ENCODE data around the gene KCNE2. TPM values are rescaled to one million over a fixed set of nuclear protein-coding genes. Genes with fewer than 3 reads are reported as not detected.
"Not testable (repeated sequence)": the region's sequence is repeated elsewhere in the genome, so short reads cannot be mapped to it uniquely, and the experiment has no call there.

Gene KCNE2
- total RNA-seq, 1 donor from 2014 or later, result not detected

- intact Hi-C loops (cut with micrococcal nuclease), result loop anchor here (5.0 kb wide), 2 partner anchors 147 to 432 kb away; partner anchors contain the start of gene ATP5PO
- no peak for ATAC-seq
- no peak for DNase-seq
Measured at GRCh38 chr21:34348890-34349519, 14.8 kb upstream of the KCNE2 start.

GRCh38 chr21:34351786-34352241, 12.0 kb upstream of the KCNE2 start:
- ATAC-seq (peak; percentile 84), DNase-seq (peak; percentile 62)
- intact Hi-C loops (cut with micrococcal nuclease), result no loop called here

GRCh38 chr21:34352556-34352955, 11.2 kb upstream of the KCNE2 start:
- ATAC-seq (no peak), DNase-seq (no peak)
- intact Hi-C loops (cut with micrococcal nuclease), result no loop called here

GRCh38 chr21:34353182-34353581, 10.6 kb upstream of the KCNE2 start:
- intact Hi-C loops (cut with micrococcal nuclease), result no loop called here

GRCh38 chr21:34354836-34355235, 9.0 kb upstream of the KCNE2 start:
- no peak for DNase-seq
- intact Hi-C loops (cut with micrococcal nuclease), result no loop called here
- ATAC-seq, result peak; percentile 87

More at GRCh38 chr21:34353182-34353581, 10.6 kb upstream of the KCNE2 start:
- no peak for ATAC-seq
- no peak for DNase-seq

- no peak for ATAC-seq
- intact Hi-C loops (cut with micrococcal nuclease), result no loop called here
- no peak for DNase-seq
Measured at GRCh38 chr21:34355570-34355969, 8.2 kb upstream of the KCNE2 start.

GRCh38 chr21:34357889-34358288, 5.9 kb upstream of the KCNE2 start:
- no peak for DNase-seq
- intact Hi-C loops (cut with micrococcal nuclease), result no loop called here
- no peak for ATAC-seq

GRCh38 chr21:34358866-34359265, 4.9 kb upstream of the KCNE2 start:
- intact Hi-C loops (cut with micrococcal nuclease), result no loop called here

GRCh38 chr21:34360488-34361241, 3.1 kb upstream of the KCNE2 start:
- intact Hi-C loops (cut with micrococcal nuclease), result no loop called here
- no peak for ATAC-seq
- DNase-seq, result no peak

More at GRCh38 chr21:34358866-34359265, 4.9 kb upstream of the KCNE2 start:
- no peak for DNase-seq
- no peak for ATAC-seq

GRCh38 chr21:34362136-34362444, 1.7 kb upstream of the KCNE2 start:
- no peak for ATAC-seq
- no peak for DNase-seq
- intact Hi-C loops (cut with micrococcal nuclease), result no loop called here

GRCh38 chr21:34362670-34363069, 1.1 kb upstream of the KCNE2 start:
- intact Hi-C loops (cut with micrococcal nuclease), result no loop called here
- ATAC-seq, result no peak
- DNase-seq, result no peak

GRCh38 chr21:34364921-34365320, 1.1 kb downstream of the KCNE2 start:
- ATAC-seq (no peak), DNase-seq (no peak)
- intact Hi-C loops (cut with micrococcal nuclease), result no loop called here

- DNase-seq (no peak), ATAC-seq (no peak)
- intact Hi-C loops (cut with micrococcal nuclease), result no loop called here
Measured at GRCh38 chr21:34365809-34366208, 2.0 kb downstream of the KCNE2 start.

GRCh38 chr21:34367320-34367935, 3.6 kb downstream of the KCNE2 start:
- DNase-seq (no peak), ATAC-seq (peak; percentile 63)
- intact Hi-C loops (cut with micrococcal nuclease), result no loop called here

- no peak for ATAC-seq
- intact Hi-C loops (cut with micrococcal nuclease), result no loop called here
- no peak for DNase-seq
Measured at GRCh38 chr21:34369741-34370140, 5.9 kb downstream of the KCNE2 start.

- intact Hi-C loops (cut with micrococcal nuclease), result no loop called here
- ATAC-seq (no peak), DNase-seq (no peak)
Measured at GRCh38 chr21:34372321-34372720, 8.5 kb downstream of the KCNE2 start.

GRCh38 chr21:34374462-34374861, 10.7 kb downstream of the KCNE2 start:
- intact Hi-C loops (cut with micrococcal nuclease); DNase-seq: not testable (repeated sequence)
- peak; percentile 54 for ATAC-seq

- ATAC-seq, result peak; percentile 98
- DNase-seq; intact Hi-C loops (cut with micrococcal nuclease): not testable (repeated sequence)
Measured at GRCh38 chr21:34374940-34375618, 11.3 kb downstream of the KCNE2 start, which contains the start of gene SMIM11. SMIM11 (plus strand) TSS chr21:34375507; CDS start chr21:34379505, 3,998 bp downstream.

GRCh38 chr21:34375619-34375972, 11.8 kb downstream of the KCNE2 start:
- peak; percentile 65 for ATAC-seq
- DNase-seq; intact Hi-C loops (cut with micrococcal nuclease): not testable (repeated sequence)

- ATAC-seq; DNase-seq; intact Hi-C loops (cut with micrococcal nuclease): not testable (repeated sequence)
Measured at GRCh38 chr21:34383138-34383537, 19.3 kb downstream of the KCNE2 start.
